HG02870 (cell line): ENCODE measurements around the gene TMEM150B.

Experiments
- ATAC-seq: cut with Tn5 transposase; IDR thresholded peaks from one replicate; pipeline ENCODE4 v1.9.1; 2021; ENCODE audit warnings: mild to moderate bottlenecking, moderate library complexity; ENCODE audit not compliant: unreplicated experiment

TMEM150B gene

GRCh38 chr19:55308281-55308680, 16.9 kb downstream of the TMEM150B start:
- no peak for ATAC-seq

- ATAC-seq: no peak
Measured at GRCh38 chr19:55306712-55307111, 18.4 kb downstream of the TMEM150B start.

DNA sequence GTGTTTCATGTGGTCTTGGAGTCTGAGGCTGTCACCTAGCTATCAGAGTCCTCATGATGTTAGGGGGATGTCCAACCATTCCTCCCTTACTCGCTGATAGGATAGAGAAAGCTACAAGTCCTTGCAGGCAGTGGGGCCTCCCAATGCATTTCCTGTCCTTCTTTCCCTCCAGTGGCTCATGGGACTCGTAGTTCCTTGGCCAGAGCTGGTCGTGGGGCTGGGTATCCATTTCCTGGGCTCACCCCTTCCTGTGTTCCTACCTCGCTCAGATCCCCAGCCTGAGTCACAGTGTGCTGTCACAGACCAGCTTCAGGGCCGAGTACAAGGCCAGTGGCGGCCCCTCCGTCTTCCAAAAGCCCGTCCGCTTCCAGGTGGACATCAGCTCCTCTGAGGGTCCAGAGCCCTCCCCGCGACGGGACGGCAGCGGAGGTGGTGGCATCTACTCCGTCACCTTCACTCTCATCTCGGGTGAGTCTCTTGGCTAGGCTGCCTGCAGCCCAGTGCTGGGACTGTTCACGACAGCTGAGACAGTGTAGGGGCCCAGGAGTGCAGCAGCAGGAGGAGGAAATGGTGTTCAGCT, 19.1 kb downstream of the TMEM150B start:
- ATAC-seq: no peak

- ATAC-seq: no peak
Measured at GRCh38 chr19:55305491-55305890, 19.6 kb downstream of the TMEM150B start.

- ATAC-seq: no peak
Measured at GRCh38 chr19:55304980-55305379, 20.2 kb downstream of the TMEM150B start.

- no peak for ATAC-seq
Measured at GRCh38 chr19:55304279-55304978, 20.7 kb downstream of the TMEM150B start.

GRCh38 chr19:55303477-55303876, 21.7 kb downstream of the TMEM150B start:
- ATAC-seq: no peak

GRCh38 chr19:55302318-55302703, 22.8 kb downstream of the TMEM150B start:
- ATAC-seq: no peak

GRCh38 chr19:55301459-55302317, 23.5 kb downstream of the TMEM150B start:
- no peak for ATAC-seq

GRCh38 chr19:55300886-55301458, 24.2 kb downstream of the TMEM150B start:
- ATAC-seq: no peak

GRCh38 chr19:55299991-55300390, 25.1 kb downstream of the TMEM150B start:
- ATAC-seq: no peak

DNA sequence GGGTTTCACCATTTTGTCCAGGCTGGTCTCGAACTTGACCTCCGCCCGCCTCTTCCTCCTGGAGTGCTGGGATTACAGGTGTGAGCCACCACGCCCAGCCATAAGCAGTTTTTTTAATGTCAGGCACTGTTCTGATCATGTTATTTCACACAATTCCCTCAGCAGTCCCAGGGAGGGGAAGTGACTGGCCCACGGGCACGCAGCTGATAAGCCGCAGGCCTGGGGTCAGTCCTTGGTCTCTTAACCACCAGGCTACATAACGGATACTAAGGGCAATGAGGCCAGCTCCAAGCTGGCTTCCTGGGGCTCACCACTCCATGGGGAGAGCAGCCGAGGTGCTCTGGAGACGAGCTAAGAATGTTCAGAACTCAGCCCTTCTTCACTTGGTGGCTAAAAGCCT, 27.9 kb downstream of the TMEM150B start:
- ATAC-seq: no peak

DNA sequence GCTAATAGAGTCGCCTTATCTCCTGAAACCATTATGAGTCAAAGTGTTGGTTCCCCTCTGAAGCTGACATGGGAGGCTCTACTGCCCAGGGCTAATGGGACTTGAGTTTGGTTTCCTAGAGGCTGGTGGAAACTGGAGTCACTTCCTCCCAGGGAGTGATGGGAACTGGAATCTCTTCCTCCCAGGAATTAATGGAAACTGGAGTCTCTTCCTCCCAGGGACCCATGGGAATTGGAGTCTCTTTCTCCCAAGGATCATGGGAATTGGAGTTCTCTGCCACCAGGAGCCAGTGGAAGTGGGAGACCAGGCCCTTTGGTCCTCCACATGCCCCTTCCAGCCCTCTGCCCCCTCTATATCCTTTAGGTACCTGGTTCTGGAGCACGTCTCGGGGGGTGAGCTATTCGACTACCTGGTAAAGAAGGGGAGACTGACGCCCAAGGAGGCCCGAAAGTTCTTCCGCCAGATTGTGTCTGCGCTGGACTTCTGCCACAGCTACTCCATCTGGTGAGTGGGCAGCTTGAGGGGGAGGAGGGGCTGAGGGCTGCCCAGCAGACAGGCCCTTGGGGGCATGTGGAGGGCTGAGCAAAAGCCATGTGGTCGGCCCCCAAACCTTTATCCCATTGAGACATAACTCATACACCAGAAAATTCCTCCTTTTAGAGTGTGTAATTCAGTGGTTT, 35.9 kb downstream of the TMEM150B start:
- ATAC-seq: no peak

DNA sequence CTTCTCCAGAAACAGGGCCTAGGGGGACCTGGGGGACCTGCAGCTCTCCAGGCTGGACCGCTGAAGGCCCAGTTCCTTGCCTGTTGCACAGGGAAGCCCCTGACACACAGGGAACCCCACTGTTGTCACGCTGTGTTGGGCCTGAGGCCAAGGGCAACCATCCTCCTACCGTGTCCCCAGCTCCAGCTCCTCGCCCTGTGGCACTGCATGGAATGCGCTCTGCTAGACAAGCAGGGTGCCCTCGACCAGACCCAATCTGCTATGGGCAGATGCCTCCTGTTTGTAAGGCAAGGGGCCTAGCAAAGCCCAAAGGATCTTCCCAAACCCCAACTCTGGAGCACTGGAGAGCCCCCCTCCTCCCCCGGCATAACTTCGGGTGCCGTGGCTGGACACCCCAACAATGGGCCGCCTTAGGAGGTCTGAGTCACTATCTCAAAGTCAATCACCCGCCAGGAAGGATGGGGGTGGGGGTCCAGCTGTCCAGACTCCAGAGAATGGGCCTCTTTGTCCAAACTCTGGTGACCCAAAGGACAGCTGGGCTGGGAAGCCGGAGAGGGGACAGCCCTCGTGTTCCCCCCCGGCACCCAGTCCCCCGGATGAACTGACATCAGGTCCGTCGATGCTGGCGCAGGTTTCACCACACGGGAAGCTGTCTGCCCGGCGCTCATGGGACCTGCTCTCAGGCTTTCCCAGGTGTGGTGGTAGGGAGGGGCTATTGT, 37.6 kb downstream of the TMEM150B start:
- no peak for ATAC-seq

- ATAC-seq: no peak
Measured at GRCh38 chr19:55285229-55285890, 39.8 kb downstream of the TMEM150B start.

- ATAC-seq: no peak
Measured at GRCh38 chr19:55284405-55285058, 40.6 kb downstream of the TMEM150B start.

GRCh38 chr19:55283548-55284377, 41.4 kb downstream of the TMEM150B start, which contains the start of gene BRSK1:
TSS of gene BRSK1 (plus strand) at chr19:55283997. CDS start at chr19:55284443, 446 bp downstream.
- ATAC-seq: no peak
